ENCODE measurements around the gene SLC22A31.

DNA sequence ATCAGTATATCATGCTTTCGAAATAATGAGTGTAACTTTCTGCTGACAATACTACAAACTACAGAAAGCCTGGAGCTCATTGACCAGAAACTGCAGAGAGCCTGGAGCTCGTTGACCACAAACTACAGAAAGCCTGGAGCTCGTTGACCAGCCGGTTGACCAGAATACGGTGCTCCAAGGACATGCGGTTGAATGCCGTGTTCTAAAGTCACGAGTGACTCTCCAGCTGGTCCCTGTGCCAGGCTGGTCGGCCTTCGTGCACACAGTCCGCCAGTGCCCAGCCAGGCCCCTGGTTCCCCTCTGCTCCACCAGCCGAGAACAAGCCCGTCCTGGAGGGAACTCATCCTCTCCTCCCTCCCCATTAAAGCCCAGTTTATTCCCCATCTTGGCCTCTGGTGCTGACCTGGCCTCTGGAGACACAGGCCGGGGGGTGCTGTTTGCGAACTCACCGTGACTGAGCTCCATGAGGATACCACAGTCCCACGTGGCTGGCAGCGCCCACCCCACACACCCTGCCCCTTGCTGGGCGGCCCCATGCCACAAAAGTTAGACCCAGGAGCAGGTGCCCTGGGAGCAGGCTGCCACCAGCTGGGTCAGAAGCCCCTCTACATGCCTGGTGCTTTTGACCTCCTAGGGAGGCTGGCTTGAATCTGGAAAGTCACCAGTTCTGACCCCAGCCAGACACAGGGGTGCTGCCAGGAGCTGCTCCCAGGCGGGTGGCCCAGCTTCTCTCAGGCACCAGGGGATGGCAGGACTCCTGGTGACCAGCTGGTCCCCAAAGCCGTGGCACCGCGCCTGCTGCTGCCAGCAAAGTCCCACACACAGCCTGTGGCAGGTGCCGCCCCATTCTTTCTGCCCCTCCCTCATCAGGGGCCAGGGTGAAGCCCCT lies 44.2 kb downstream of the SLC22A31 start:
- TF ChIP-seq, protein P1, sequence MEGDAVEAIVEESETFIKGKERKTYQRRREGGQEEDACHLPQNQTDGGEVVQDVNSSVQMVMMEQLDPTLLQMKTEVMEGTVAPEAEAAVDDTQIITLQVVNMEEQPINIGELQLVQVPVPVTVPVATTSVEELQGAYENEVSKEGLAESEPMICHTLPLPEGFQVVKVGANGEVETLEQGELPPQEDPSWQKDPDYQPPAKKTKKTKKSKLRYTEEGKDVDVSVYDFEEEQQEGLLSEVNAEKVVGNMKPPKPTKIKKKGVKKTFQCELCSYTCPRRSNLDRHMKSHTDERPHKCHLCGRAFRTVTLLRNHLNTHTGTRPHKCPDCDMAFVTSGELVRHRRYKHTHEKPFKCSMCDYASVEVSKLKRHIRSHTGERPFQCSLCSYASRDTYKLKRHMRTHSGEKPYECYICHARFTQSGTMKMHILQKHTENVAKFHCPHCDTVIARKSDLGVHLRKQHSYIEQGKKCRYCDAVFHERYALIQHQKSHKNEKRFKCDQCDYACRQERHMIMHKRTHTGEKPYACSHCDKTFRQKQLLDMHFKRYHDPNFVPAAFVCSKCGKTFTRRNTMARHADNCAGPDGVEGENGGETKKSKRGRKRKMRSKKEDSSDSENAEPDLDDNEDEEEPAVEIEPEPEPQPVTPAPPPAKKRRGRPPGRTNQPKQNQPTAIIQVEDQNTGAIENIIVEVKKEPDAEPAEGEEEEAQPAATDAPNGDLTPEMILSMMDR (conservative IDR thresholded peaks at IDR 0.05 in 1 of 2, IDR thresholded peaks at IDR 0.05 in 1 of 2; ENCODE audit: low read depth in 1 of 2, low read length in 2 of 2) = no peak
- TF ChIP-seq EZH2 (IDR thresholded peaks at IDR 0.05; ENCODE audit: low read length, missing control alignments) = no peak

Data from fibroblast of lung (primary cell).